ENCODE measurements around the gene MAN2B1. TPM values are rescaled to one million over a fixed set of nuclear protein-coding genes. Genes with fewer than 3 reads are reported as not detected.
"Not testable (repeated sequence)": the region's sequence is repeated elsewhere in the genome, so short reads cannot be mapped to it uniquely, and the experiment has no call there.

The MAN2B1 gene
- total RNA-seq, 1 donor from 2014 or later, result 109 TPM

DNA sequence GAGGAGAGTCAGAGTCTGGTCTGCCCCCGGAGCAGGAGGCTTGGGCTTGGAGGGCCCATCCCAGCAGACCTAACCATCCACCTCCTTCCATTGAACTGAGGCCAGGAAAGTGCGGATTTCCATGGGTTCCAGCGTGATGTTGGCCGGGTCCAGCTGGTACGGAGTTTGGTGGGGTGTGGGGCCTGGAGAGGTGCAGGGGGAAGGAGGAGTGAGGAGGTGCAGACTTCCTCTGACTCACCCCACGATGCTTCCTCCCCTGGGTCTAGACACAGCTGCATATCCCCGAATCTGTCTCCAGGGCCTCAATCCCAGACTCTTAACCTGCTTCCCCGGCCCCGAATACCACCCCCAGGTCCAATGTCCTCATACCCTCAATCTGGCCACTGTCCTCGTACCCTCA lies 20.0 kb downstream of the MAN2B1 start:
- no peak overlapping the region for H3K4me3 Mint-ChIP-seq
- H3K36me3 Mint-ChIP-seq, result peaks cover 11% of the 10 kb centered on the region
- no peak for DNase-seq (ENCODE audit: low spot score in 2 of 2, unreplicated experiment in 2 of 2)
- H3K9me3 Mint-ChIP-seq, result no peaks in the 10 kb centered on the region
- H3K4me1 Mint-ChIP-seq, result no peaks in the 10 kb centered on the region
- TF ChIP-seq, protein P1, sequence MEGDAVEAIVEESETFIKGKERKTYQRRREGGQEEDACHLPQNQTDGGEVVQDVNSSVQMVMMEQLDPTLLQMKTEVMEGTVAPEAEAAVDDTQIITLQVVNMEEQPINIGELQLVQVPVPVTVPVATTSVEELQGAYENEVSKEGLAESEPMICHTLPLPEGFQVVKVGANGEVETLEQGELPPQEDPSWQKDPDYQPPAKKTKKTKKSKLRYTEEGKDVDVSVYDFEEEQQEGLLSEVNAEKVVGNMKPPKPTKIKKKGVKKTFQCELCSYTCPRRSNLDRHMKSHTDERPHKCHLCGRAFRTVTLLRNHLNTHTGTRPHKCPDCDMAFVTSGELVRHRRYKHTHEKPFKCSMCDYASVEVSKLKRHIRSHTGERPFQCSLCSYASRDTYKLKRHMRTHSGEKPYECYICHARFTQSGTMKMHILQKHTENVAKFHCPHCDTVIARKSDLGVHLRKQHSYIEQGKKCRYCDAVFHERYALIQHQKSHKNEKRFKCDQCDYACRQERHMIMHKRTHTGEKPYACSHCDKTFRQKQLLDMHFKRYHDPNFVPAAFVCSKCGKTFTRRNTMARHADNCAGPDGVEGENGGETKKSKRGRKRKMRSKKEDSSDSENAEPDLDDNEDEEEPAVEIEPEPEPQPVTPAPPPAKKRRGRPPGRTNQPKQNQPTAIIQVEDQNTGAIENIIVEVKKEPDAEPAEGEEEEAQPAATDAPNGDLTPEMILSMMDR (IDR thresholded peaks at IDR 0.05; ENCODE audit: unreplicated experiment), result no peak
- H3K27ac Mint-ChIP-seq, result no peak overlapping the region
- no peaks in the 10 kb centered on the region for H3K27me3 Mint-ChIP-seq (ENCODE audit: low read depth)

DNA sequence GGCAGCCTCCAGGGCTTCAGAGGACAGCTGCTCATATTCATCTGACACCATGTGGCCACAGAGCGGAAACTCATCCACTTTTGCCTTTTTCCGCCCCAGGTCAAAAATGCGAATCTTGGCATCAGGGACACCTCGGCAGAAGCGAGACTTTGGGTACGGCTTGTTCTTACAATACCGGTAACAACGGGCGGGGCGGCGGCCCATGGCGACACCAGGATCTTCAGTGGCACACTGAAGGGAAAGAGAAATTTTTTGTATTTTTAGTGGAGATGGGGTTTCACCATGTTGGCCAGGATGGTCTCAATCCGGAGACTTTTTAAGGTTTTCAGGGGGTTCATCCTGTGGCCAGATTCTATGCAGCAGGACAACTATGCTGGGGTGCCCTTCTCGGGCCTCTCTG lies 22.8 kb downstream of the MAN2B1 start:
- H3K4me3 Mint-ChIP-seq; H3K36me3 Mint-ChIP-seq; H3K9me3 Mint-ChIP-seq; H3K27me3 Mint-ChIP-seq (ENCODE audit: low read depth); DNase-seq (ENCODE audit: low spot score in 2 of 2, unreplicated experiment in 2 of 2); H3K27ac Mint-ChIP-seq; H3K4me1 Mint-ChIP-seq: not testable (repeated sequence)

DNA sequence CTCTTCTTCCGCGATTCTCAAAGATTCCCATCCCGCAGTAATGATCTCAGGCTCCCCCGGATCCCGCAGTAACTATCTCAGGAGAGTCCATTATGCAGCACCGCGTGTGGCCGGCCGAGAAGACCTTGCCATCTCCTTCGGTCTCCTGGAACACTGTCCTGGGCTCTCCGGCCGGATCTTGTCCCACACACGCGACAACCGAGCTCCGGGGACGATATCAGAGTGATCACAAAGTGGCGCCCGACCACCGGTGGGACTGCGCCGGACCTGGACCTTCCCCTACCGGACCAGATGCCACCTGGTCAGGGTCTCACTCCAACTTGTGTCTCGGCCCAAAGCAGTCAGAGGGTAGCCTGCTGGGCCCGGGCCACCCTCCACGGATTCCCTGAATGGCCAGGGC lies 24.0 kb downstream of the MAN2B1 start:
- Mint-ChIP-seq H3K36me3 (peaks cover 3% of the 10 kb centered on the region), H3K9me3 (no peaks in the 10 kb centered on the region), H3K27ac (no peak overlapping the region), H3K27me3 (ENCODE audit: low read depth) (no peaks in the 10 kb centered on the region), H3K4me3 (no peak overlapping the region), H3K4me1 (peaks cover 4% of the 10 kb centered on the region)
- TF ChIP-seq, protein P1 (IDR thresholded peaks at IDR 0.05; ENCODE audit: unreplicated experiment), result no peak
- DNase-seq (ENCODE audit: low spot score in 2 of 2, unreplicated experiment in 2 of 2), result no peak

DNA sequence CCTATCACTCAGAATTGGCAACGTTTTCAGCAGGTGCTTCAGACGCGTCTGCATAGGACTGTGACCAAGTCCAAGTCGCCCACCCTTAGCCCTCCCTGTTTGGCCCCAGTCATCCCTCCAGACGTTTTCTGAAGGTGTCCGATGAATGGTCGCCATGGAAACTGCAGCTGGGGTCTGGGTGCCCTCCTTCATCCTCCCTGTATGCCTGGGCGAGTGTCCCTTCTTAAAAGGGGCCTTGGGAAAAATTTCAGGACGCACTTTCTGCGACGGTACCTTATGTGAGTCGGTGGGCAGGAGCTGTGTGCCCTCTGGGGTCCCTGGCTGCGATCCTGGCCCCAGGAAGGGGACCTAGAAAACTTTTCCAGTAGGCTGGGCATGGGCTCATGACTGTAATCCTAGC lies 25.1 kb downstream of the MAN2B1 start:
- no peak overlapping the region for H3K27ac Mint-ChIP-seq
- H3K36me3 Mint-ChIP-seq, result peaks cover 3% of the 10 kb centered on the region
- H3K4me1 Mint-ChIP-seq, result peaks cover 4% of the 10 kb centered on the region
- H3K9me3 Mint-ChIP-seq, result no peaks in the 10 kb centered on the region
- no peak for DNase-seq (ENCODE audit: low spot score in 2 of 2, unreplicated experiment in 2 of 2)
- H3K4me3 Mint-ChIP-seq, result no peak overlapping the region
- TF ChIP-seq, protein P1 (IDR thresholded peaks at IDR 0.05; ENCODE audit: unreplicated experiment), result no peak
- no peaks in the 10 kb centered on the region for H3K27me3 Mint-ChIP-seq (ENCODE audit: low read depth)

DNA sequence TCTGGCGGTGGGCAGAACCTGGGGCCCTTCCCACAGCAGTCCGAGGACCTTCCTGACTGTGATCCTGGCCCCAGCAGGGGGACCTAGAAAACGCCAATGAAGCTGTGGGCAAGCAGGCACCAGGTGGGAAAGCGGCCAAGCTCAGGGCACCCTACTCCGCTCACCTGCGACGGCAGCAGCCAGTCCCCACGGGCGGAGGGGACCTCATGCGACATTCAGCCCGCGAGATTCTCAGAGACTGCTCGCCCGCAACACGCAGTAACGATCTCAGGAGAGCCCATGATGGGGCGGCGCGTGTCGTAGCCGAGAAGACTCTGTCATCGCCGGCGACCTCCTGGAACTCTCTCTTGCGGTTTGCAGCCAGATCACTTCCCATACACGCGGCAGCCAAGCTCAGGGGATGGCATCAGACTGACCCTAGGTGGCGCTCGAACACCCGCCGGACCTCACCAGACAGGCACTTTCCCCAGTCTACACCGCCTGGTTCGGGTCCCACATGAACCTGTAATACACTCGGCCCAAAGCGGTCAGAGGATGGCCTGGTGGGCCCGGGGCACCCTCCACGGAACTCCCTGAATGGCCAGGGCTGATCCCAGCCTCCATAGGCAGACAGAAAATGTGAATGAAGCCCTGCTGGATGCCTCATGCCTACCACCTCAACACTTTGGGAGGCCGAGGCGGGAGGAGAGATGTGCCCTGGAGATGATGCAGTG lies 26.5 kb downstream of the MAN2B1 start:
- TF ChIP-seq, protein P1 (IDR thresholded peaks at IDR 0.05; ENCODE audit: unreplicated experiment), result peak; percentile 71
- Mint-ChIP-seq H3K9me3 (no peaks in the 10 kb centered on the region), H3K27me3 (ENCODE audit: low read depth) (no peaks in the 10 kb centered on the region), H3K4me1 (peaks cover 4% of the 10 kb centered on the region), H3K4me3 (peak overlapping the region; percentile 41), H3K36me3 (no peaks in the 10 kb centered on the region), H3K27ac (no peak overlapping the region)
- DNase-seq (ENCODE audit: low spot score in 2 of 2, unreplicated experiment in 2 of 2), result peak in 1 of 2 experiments; percentile 73

DNA sequence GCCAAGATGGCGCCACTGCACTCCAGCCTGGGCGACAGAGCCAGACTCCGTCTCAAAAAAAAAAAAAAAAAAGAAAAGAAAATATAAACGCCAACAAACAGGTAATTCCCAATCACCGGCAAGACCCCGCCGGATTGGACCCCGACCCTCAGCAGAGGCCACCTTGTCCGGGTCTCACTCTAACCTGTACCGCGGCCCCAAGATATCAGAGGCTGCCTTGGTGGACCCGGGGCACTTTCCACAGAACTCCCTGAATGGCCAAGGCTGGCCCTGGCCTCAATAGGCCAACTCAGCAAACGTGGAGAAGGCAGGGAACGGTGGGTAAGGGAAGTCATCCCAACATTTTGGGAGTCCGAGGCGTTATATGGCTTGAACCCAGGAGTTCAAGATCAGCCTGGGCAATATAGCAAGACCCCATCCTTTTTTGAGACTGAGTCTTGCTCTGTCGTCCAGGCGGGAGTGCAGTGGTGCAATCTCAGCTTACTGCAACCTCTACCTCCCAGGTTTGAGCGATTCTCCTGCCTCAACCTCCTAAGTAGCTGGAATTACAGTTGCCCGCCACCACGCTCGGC lies 27.8 kb downstream of the MAN2B1 start:
- no peak overlapping the region for H3K4me3 Mint-ChIP-seq
- TF ChIP-seq, protein P1 (IDR thresholded peaks at IDR 0.05; ENCODE audit: unreplicated experiment), result no peak
- no peaks in the 10 kb centered on the region for H3K9me3 Mint-ChIP-seq
- H3K27ac Mint-ChIP-seq, result no peak overlapping the region
- peaks cover 4% of the 10 kb centered on the region for H3K4me1 Mint-ChIP-seq
- no peaks in the 10 kb centered on the region for H3K36me3 Mint-ChIP-seq
- no peaks in the 10 kb centered on the region for H3K27me3 Mint-ChIP-seq (ENCODE audit: low read depth)
- DNase-seq (ENCODE audit: low spot score in 2 of 2, unreplicated experiment in 2 of 2), result no peak
